Stimulated activated CD4-positive, alpha-beta T cell treated with anti-CD3 and anti-CD28 coated beads, Interleukin-12 subunit alpha, Interleukin-12 subunit beta, amount 100 ng/mL, for 24 hours (primary cell): ENCODE results near the gene C17orf78.
"Not testable (repeated sequence)": the region's sequence is repeated elsewhere in the genome, so short reads cannot be mapped to it uniquely, and the experiment has no call there.

Experiments used
- DNase-seq, 2 experiments: peaks; one replicate each; pipeline ENCODE4 v3.0.0-alpha.2; 2020; ENCODE audit warnings: low read depth in 2 of 2

Gene C17orf78

GRCh38 chr17:37438141-37438540 is 62.4 kb downstream of the C17orf78 start:
- no peak for DNase-seq

- no peak for DNase-seq
Observed at GRCh38 chr17:37440424-37440823, 64.6 kb downstream of the C17orf78 start.

GRCh38 chr17:37441369-37442014 is 65.7 kb downstream of the C17orf78 start:
- not testable (repeated sequence) for DNase-seq
